ENCODE data around the gene TENT4B. TPM values are rescaled to one million over a fixed set of nuclear protein-coding genes. Genes with fewer than 3 reads are reported as not detected.

Gene TENT4B
- total RNA-seq, 2 experiments from 2014 or later, result 17.5 to 18.0 TPM

DNA sequence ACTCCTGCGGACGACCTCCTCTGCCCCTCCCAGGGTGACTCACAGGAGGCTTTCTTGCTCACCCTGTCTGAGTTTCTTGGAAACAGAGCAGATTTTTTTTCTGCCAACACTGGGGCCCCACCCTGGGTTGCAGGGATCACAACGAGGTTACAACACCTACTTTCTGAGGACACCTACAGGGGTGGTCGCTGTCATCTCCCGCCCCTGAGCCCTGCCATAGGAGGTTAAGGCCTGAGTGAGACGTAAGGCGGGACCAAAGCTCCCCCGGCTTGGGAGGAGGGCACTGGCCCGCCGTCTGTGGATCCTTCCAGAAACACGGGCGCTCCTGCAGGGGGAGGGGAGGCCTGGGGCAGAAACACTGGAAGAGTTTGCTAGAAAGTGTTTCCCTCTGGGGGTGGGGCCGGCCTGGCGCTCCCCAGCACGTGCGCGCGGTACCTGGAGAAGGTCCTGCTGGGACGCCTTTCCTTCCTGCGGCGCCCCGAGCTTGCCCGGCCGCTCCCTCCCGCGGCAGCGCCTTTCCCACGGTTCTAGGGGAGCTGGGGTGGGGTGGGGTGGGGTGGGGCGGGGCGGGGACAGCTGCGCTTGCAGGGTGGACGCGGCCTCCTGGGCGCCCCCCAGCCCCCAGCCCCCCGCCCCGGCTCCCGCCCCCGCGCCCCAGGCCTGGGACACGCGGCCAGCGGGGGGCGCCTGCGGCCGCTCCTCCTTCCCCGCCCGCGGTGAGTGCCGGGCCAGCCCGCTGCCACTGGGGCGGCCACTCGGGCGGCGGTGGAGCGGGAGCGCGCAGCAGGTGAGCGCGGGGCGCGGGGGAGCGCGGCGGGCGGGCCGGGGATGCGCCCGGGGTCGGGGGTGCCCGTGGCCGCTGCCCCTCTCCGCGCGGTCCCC is 92.6 kb downstream of the TENT4B start:
- Mint-ChIP-seq H3K36me3 (ENCODE audit: low read depth) (peaks cover 15% of the 10 kb centered on the region), H3K4me1 (peaks cover 49% of the 10 kb centered on the region), H3K9me3 (no peaks in the 10 kb centered on the region), H3K27ac (peak overlapping the region; percentile 82), H3K27me3 (peaks cover 7% of the 10 kb centered on the region), H3K4me3 (peak overlapping the region; percentile 83)
- ChIA-PET CTCF (interaction anchor here (0.7 to 1.6 kb wide), 11 partner anchors 12 to 110 kb away, joined by 3 to 12 read pairs (median 4); no protein-coding TSS in a partner anchor), POLR2A (interaction anchor here (0.7 to 37.2 kb wide), 22 partner anchors 9 to 498 kb away, joined by 3 to 686 read pairs (median 4); partner anchors contain the start of genes ADCY7 and CNEP1R1)
- peak; percentile 82 for DNase-seq

DNA sequence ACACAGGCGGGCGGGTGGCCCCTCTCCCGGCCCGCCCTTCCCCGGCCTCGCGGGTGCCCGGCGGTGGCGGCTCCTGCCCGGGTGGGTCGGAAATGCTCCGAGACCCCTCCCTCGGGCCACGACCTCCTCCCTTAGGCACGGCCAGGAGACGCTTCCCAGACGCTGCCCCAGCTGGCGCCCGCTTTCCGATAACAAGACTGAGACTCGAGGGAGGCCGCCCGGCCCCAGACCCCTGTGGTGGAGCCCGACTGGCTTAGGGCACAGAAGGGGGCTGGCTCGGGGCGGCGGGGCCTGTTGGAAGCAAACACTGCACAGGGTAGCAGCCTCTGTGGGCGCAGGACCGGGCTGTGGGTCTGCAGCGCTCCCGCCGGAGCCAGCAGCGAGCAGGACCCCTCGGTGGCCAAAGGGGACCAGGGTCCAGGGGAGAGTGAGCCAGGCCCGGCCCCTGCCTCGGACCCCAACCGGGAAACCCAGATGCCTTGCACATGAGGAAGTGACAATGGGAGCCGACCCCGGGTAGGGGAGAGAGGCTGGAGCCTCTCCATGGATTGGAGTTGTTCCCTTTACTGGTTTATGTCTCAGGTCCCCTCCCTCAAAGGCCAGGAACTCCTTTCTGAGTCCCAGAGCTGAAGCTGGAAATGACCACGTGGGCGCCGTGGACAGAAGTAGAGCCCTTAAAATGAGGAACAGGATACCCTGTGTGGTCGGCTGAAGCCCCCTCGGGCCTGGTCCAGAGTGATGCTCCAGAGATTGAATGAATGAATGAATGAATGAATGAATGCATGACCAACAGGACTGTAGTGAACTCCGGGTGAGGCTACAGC is 93.4 kb downstream of the TENT4B start:
- Mint-ChIP-seq H3K9me3 (no peaks in the 10 kb centered on the region), H3K4me1 (peaks cover 52% of the 10 kb centered on the region), H3K27ac (peak overlapping the region; percentile 73), H3K4me3 (peak overlapping the region; percentile 72), H3K36me3 (ENCODE audit: low read depth) (peaks cover 18% of the 10 kb centered on the region), H3K27me3 (peaks cover 2% of the 10 kb centered on the region)
- DNase-seq, result no peak
- CTCF ChIA-PET, result interaction anchor here (0.9 to 1.6 kb wide), 4 partner anchors 14 to 109 kb away, joined by 4 to 12 read pairs (median 4); no protein-coding TSS in a partner anchor
- POLR2A ChIA-PET, result interaction anchor here (0.7 to 37.2 kb wide), 11 partner anchors 11 to 221 kb away, joined by 3 to 686 read pairs (median 4); partner anchors contain the start of genes ADCY7 and CNEP1R1

DNA sequence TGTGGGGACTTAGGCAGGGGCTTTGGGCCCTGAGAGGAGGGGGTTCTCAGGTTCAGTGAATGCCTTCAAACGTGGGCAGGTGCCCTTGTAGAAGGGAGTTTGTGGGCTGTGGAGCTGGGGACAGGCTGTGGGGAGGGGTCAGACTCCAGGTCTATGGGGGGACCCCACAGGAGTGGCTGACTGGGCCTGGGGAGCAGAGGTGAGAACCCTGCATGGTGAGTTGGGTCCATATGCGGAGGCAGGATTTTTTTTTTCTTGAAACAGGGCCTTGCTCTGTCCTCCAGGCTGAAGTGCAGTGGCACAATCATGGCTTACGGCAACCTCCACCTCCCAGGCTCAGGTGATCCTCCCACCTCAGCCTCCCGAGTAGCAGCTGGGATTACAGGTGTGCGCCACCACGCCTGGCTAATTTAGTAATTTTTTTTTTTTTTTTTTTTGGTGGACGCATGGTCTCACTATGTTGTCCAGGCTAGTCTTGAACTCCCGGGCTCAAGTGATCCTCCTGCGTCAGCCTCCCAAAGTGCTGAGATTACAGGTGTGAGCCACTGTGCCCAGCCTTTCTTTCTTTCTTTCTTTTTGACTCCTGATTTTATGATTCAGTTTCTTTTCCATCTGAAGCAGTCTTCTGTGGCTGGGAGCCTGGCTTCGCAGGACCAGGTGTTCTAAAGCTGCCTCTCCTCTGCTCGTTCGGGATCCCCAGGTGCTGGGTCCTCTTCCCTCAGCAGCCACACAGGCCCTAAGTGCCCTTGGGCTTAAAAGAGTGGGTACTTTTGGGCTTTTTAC is 94.2 kb downstream of the TENT4B start:
- no peak for DNase-seq
- Mint-ChIP-seq H3K27me3 (peaks cover 2% of the 10 kb centered on the region), H3K27ac (peak overlapping the region; percentile 58), H3K4me3 (peak overlapping the region; percentile 72), H3K9me3 (no peaks in the 10 kb centered on the region), H3K36me3 (ENCODE audit: low read depth) (peaks cover 18% of the 10 kb centered on the region), H3K4me1 (peaks cover 55% of the 10 kb centered on the region)
- ChIA-PET CTCF (interaction anchor here (0.7 kb wide), 1 partner anchor 63 kb away, joined by 4 read pairs; no protein-coding TSS in a partner anchor), POLR2A (interaction anchor here (0.7 to 37.2 kb wide), 3 partner anchors 27 to 222 kb away, joined by 3 to 686 read pairs (median 4); partner anchors contain the start of genes ADCY7 and CNEP1R1)

DNA sequence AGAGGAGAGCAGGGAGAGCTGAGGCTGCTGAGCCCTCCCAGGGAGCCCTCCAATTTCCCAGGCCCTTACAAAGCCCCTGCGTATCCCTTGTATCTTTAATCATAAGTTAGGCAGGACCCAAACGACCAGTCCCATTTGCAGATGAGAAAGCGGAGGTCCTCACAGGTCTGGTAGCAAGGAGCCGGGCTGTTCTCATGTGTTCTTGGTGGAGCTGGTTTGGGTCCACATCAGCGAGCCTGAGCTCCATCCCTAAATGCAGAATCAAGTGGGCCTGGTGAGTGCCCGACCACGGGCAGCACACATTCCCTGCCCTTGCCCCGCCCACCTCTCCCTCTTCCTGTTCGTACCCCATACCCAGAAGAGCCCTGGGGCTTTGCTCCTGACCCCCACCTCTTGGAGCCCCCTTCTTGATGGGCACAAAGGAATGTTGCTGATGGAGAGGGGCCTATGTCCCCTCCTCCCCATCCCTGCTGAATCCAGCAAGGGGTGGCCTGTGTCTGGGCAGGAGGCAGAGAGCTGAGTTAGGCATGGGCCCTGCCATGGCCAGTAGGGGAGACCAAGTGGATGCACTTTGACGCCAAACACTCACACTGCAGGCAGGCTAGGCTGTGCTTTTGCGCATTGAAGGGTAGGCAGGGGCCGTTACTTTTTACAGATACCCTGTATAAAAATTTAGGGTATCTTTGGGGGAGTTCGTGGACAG is 95.0 kb downstream of the TENT4B start:
- Mint-ChIP-seq H3K4me1 (peaks cover 51% of the 10 kb centered on the region), H3K27ac (no peak overlapping the region)

DNA sequence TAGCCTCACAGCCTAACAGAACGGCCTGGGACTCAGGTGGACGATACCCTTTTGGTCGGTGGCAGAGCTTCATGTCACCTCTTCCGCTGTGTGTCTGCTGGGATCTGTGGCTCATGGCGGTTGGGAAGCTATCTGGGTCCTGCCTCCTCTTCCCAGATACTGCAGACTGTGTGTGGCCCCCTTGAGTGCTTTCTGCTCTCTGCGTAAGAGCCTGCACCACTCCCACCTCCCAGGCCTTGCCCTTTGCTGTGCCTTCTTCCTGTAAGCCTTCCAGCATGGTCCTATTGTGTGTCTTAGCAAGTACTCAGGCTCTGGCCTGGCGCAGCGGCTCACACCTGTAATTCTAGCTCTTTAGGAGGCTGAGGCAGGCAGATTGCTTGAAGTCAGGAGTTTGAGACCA is 95.7 kb downstream of the TENT4B start:
- DNase-seq, result no peak
- H3K27ac Mint-ChIP-seq, result peak overlapping the region; percentile 16
- no peak overlapping the region for H3K4me3 Mint-ChIP-seq
- H3K27me3 Mint-ChIP-seq, result no peaks in the 10 kb centered on the region
- peaks cover 18% of the 10 kb centered on the region for H3K36me3 Mint-ChIP-seq (ENCODE audit: low read depth)
- ChIA-PET POLR2A (interaction anchor here (37.2 kb wide), 1 partner anchor 25 kb away, joined by 686 read pairs; the partner anchor contains the start of gene ADCY7), CTCF (interaction anchor here (1.6 kb wide), 1 partner anchor 26 kb away, joined by 5 read pairs; no protein-coding TSS in a partner anchor)
- no peaks in the 10 kb centered on the region for H3K9me3 Mint-ChIP-seq
- peaks cover 50% of the 10 kb centered on the region for H3K4me1 Mint-ChIP-seq

More for the DNA sequence above, 95.0 kb downstream of the TENT4B start:
- Mint-ChIP-seq H3K36me3 (ENCODE audit: low read depth) (peaks cover 18% of the 10 kb centered on the region), H3K4me3 (peak overlapping the region; percentile 54), H3K9me3 (no peaks in the 10 kb centered on the region), H3K27me3 (no peaks in the 10 kb centered on the region)
- POLR2A ChIA-PET, result interaction anchor here (1.6 to 37.2 kb wide), 2 partner anchors 26 to 223 kb away, joined by 3 to 686 read pairs; partner anchors contain the start of genes ADCY7 and CNEP1R1
- no peak for DNase-seq
- CTCF ChIA-PET, result interaction anchor here (0.7 to 1.6 kb wide), 2 partner anchors 26 to 62 kb away, joined by 4 to 5 read pairs; no protein-coding TSS in a partner anchor

DNA sequence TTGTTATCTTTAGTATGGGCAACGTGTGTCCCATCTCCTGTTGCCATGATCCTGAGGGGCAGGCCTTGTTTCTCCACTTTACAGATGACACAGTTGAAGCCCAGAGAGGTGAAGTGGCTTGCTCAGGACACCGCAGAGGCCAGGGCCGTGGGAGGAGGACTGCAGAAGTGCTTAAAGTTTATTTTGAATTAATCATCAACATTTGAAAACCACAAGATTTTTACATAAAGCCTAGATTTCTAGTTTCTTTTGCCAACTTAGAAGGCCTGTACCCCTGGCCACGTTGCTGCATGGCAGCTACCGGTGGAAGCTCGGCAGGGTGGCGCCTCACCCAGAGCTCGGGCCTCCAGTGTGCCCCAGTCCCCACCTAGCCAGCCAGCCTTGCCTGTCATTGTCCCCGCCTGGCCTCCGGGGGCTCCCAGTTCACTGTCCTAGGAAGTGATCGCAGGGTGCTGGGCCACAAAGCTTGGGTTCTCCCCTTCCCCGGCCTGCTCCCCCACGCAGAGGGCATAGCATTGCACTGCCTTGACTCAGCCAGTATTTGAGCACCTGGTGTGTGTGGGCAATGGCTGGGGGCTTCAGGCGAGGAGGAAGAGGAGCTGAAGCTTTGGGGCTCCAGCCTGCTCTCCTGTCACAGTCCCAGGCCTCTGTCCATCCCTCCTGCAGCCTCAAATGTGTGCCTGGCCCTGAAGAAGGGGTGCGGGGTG is 98.4 kb downstream of the TENT4B start:
- no peak overlapping the region for H3K27ac Mint-ChIP-seq
- no peak overlapping the region for H3K4me3 Mint-ChIP-seq
- H3K9me3 Mint-ChIP-seq, result no peaks in the 10 kb centered on the region
- ChIA-PET POLR2A (interaction anchor here (1.1 to 37.2 kb wide), 3 partner anchors 23 to 62 kb away, joined by 3 to 686 read pairs (median 3); partner anchors contain the start of gene ADCY7), CTCF (interaction anchor here (1.6 kb wide), 1 partner anchor 41 kb away, joined by 4 read pairs; no protein-coding TSS in a partner anchor)
- H3K4me1 Mint-ChIP-seq, result peaks cover 38% of the 10 kb centered on the region
- peaks cover 18% of the 10 kb centered on the region for H3K36me3 Mint-ChIP-seq (ENCODE audit: low read depth)
- no peaks in the 10 kb centered on the region for H3K27me3 Mint-ChIP-seq
- no peak for DNase-seq

DNA sequence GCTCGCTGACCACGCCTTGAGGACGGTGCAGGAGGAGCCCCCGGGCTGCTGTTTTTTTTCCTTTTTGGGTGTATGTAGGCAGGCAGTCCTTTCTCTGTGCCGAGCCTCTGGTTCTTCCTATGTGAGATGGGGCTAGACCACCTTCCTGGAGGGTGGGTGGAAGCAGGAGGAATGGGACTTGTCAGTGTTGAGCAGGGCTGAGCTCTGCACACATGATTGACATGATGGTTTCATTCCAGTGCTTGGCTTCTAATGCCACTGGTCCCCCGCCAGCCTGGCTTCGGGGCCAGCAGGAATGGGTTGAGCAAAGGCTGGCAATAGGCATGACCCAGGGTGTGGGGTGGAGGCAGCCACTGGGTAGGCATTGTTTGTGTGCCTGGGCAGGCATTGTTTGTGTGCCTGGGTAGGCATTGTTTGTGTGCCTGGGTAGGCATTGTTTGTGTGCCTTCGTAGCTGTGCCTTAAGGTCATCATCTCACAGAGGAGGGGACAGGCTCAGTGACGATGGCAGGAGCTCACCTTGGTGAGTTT is 99.0 kb downstream of the TENT4B start:
- peaks cover 33% of the 10 kb centered on the region for H3K4me1 Mint-ChIP-seq
- no peak overlapping the region for H3K27ac Mint-ChIP-seq
- peaks cover 13% of the 10 kb centered on the region for H3K36me3 Mint-ChIP-seq (ENCODE audit: low read depth)
- no peak for DNase-seq
- no peak overlapping the region for H3K4me3 Mint-ChIP-seq
- ChIA-PET CTCF (interaction anchor here (1.0 to 1.4 kb wide), 2 partner anchors 41 to 227 kb away, joined by 3 to 4 read pairs; partner anchors contain the start of gene CNEP1R1), POLR2A (interaction anchor here (1.0 to 37.2 kb wide), 5 partner anchors 22 to 62 kb away, joined by 3 to 686 read pairs (median 3); partner anchors contain the start of gene ADCY7)
- no peaks in the 10 kb centered on the region for H3K9me3 Mint-ChIP-seq
- H3K27me3 Mint-ChIP-seq, result peaks cover 1% of the 10 kb centered on the region

DNA sequence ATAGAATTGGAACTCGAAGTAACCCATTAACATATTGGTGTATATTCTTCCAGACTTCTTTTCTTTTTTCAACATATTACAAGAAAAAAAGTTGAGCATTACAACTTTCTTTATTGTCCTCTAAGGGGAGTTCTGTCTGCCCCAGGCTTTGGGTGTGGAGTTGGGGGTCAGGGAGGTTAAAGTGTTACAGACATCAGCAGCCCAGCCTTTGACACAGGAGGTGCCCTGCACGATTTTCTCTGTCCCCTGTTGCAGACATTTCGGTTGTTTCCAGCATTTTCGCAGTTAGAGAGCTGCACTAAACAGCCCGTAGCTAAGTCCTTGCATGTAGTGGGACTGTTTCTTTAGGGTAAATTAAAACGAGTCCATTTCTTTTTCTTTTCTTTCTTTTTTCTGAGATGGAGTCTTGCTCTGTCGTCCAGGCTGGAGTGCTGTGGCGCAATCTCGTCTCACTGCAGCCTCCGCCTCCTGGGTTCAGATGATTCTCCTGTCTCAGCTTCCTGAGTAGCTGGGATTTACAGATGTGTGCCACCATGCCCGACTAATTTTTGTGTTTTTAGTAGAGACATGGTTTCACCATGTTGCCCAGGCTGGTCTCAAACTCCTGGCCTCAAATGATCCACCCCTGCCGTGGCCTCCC is 99.9 kb downstream of the TENT4B start:
- Mint-ChIP-seq H3K4me1 (peaks cover 27% of the 10 kb centered on the region), H3K4me3 (no peak overlapping the region), H3K9me3 (no peaks in the 10 kb centered on the region), H3K27ac (no peak overlapping the region), H3K36me3 (ENCODE audit: low read depth) (peaks cover 12% of the 10 kb centered on the region), H3K27me3 (peaks cover 1% of the 10 kb centered on the region)
- DNase-seq, result no peak
- POLR2A ChIA-PET, result interaction anchor here (1.0 to 37.2 kb wide), 4 partner anchors 21 to 61 kb away, joined by 3 to 686 read pairs (median 4); partner anchors contain the start of gene ADCY7
- CTCF ChIA-PET, result interaction anchor here (1.0 to 1.4 kb wide), 2 partner anchors 42 to 228 kb away, joined by 3 to 4 read pairs; partner anchors contain the start of gene CNEP1R1

DNA sequence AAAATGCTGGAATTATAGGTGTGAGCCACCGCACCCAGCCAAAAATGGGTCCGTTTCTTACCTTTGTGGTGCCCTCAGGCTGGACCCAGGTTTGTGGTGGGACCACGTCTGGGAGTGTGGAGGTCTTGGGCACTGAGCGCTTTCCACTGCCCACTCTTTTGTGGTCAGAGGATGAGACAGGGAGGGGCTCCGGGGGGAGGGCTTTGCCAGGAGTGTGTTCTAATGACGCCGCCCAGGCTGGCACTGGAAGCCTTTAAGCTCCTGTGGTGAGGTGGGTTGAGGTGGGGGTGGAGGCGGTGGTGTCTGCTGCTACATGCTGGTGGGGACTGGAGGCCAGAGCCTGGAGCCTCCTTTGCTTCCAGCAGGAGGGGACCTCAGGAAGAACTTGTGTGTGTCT is 100.4 kb downstream of the TENT4B start:
- H3K36me3 Mint-ChIP-seq (ENCODE audit: low read depth), result peaks cover 12% of the 10 kb centered on the region
- peaks cover 1% of the 10 kb centered on the region for H3K27me3 Mint-ChIP-seq
- no peaks in the 10 kb centered on the region for H3K9me3 Mint-ChIP-seq
- POLR2A ChIA-PET, result interaction anchor here (37.2 kb wide), 1 partner anchor 21 kb away, joined by 686 read pairs; the partner anchor contains the start of gene ADCY7
- H3K27ac Mint-ChIP-seq, result no peak overlapping the region
- H3K4me1 Mint-ChIP-seq, result peaks cover 22% of the 10 kb centered on the region
- DNase-seq, result no peak
- H3K4me3 Mint-ChIP-seq, result no peak overlapping the region
- CTCF ChIA-PET, result interaction anchor here (1.1 to 1.4 kb wide), 2 partner anchors 21 to 43 kb away, joined by 3 read pairs; no protein-coding TSS in a partner anchor

DNA sequence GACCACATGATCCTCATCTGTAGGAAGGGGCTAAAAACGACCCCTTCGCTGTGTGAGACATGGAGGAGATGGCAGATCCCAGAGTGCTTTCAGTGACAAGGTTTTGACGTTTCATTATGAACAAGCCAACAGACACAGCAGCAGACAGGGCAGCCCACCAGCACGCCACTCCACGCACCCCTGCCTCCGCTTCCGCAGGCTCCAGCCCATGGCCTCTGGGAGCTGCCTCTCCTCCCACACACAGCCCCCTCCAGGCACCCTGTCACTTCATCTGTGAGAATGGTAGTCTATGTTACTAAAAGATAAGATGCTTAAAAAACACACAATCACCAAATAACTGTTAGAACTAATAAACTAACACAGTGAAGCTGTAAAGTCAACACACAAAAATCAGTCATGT is 101.0 kb downstream of the TENT4B start:
- no peak overlapping the region for H3K4me3 Mint-ChIP-seq
- no peak for DNase-seq
- H3K27ac Mint-ChIP-seq, result no peak overlapping the region
- H3K9me3 Mint-ChIP-seq, result no peaks in the 10 kb centered on the region
- peaks cover 10% of the 10 kb centered on the region for H3K36me3 Mint-ChIP-seq (ENCODE audit: low read depth)
- peaks cover 16% of the 10 kb centered on the region for H3K4me1 Mint-ChIP-seq
- ChIA-PET CTCF (interaction anchor here (1.1 to 2.1 kb wide), 3 partner anchors 12 to 24 kb away, joined by 3 to 6 read pairs (median 3); partner anchors contain the start of gene ADCY7), POLR2A (interaction anchor here (37.2 kb wide), 1 partner anchor 20 kb away, joined by 686 read pairs; the partner anchor contains the start of gene ADCY7)
- H3K27me3 Mint-ChIP-seq, result peaks cover 1% of the 10 kb centered on the region
